GM18498 (cell line): ENCODE data around the gene VSX1.

Experiments used
- ATAC-seq: cut with Tn5 transposase; IDR thresholded peaks from one replicate; pipeline ENCODE4 v1.9.1; 2021; ENCODE audit warnings: mild to moderate bottlenecking, moderate library complexity; ENCODE audit not compliant: unreplicated experiment

Gene VSX1

DNA sequence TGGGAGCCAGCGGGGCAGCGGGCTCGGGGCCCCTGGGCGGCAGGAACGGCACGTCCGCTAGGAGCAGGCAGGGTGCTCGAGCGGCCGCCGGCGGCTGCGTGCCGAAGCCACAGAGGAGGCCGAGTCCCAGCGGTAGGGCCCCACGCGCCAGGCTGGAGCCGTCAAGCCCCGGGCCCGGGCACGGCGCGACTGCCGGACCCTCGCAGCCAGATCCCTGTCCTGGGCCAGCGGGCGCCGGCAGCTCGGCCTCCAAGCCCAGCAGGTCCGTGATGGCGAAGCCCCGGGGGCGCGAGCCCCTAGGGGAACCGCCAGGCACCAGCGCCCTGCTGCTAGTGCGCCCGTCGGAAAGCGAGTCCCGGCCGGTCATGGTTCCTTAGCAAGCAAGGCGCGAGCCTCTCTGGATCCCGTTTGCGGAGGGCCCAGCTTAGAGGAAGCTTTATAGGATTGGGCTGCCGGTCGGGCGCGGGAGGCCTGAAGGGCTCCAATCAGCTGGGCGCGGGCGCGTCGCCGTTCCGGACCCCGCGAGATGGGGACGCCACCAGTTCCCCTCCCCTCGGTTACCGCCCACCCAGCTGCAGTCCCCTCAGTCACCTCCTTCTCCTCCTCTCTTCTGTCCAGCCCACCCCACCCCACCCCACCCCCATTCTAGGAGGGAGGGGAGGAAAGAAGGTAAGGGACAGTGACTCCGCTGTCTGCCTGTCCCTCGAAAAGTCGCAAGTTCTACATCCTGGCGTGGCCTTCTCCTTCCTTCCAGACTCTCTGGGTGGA lies at the start of gene VSX1:
TSS of gene VSX1 (minus strand) at position 412 of the 768 bp plus-strand sequence. CDS start at position 367, 45 bp downstream.
- no peak for ATAC-seq

DNA sequence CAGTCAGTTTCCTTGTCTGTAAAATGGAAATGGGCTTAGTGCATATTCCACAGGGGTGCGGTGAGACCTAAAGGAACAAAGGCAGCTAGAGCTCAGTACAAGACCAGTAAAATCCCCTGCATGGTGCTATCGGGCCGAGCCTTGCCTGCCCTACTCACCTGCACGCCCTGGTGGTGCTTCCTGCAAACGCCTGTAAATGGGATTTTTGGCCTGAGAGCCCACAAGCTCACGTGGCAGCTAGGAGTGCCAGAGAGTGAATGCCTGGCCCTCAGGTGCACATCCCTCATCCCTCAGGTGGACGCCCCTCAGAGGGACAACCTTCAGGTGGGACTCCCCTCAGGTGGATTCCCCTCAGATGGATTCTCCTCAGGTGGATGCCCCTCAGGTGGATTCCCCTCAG lies 48.0 kb upstream of the VSX1 start:
- no peak for ATAC-seq

DNA sequence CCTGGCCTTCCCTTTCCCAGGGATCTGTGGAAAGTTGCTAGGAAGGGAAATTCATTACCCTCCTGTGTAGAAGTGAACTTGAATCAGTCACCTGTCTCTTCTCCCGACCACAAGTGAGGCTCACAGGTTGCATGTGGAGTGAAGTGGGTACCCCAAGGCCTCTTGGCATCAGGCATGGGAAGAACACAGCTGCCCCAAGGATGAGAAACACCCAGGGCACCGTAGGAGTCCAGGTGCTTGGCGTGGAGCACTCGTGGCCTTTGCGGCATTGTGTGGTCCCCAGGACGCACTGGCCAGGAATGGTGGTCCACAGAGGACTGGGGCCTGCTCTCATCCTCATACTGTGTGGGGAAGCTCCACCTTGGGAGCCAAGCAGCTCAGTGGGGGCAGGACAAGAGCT lies 47.5 kb upstream of the VSX1 start:
- no peak for ATAC-seq

DNA sequence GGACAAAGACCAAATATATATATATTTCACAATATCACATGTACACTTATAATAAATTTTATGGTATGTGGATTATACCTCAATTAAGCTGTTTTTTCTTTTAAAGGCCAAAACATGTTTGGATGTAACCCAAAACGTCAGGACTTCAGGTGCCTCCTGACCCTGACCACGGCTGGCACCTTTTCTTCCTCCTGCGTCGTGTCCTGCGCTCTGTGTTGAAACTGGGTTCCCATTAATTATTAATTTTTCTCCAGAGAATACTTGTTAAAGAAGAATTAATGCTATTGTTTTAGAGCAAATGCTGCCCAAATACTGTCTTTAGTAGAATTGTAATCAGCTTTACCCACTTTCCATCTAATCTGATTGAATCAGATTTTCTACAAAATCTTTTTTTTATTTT lies 46.7 kb upstream of the VSX1 start:
- no peak for ATAC-seq

DNA sequence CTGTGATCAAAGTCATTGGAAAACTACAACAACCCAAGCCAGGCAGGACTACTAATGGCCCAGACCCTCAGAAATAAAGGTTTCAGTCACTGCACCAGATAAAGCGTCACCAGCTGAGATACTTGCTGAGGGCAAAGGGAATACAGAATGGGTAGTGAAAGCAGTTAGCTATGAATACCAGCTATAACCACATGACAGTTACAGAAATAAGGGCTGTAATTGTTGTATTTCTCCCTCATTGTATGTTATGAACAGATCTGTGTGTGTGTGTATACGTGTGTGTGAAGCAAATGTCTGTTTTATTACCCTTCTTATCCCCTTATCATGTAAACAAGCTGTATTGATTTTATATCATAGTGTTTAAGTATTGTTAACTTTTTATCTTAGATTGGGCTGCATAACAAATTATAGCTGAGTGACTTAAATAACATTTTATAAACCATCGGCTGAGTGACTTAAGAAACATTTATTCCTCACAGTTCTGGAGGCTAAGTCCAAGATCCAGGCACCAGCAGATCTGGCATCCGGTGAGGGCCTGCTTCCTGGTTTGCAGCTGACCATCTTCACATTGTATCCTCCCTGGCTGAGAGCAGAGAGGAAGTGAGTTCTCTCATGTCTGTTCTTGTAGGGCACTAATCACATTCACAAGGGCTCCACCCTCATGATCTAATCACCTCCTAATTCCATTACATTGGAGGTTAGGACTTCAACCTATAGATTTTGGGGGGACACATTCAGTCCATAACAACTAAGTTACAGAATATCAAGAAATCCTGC lies 46.0 kb upstream of the VSX1 start:
- ATAC-seq, result no peak

DNA sequence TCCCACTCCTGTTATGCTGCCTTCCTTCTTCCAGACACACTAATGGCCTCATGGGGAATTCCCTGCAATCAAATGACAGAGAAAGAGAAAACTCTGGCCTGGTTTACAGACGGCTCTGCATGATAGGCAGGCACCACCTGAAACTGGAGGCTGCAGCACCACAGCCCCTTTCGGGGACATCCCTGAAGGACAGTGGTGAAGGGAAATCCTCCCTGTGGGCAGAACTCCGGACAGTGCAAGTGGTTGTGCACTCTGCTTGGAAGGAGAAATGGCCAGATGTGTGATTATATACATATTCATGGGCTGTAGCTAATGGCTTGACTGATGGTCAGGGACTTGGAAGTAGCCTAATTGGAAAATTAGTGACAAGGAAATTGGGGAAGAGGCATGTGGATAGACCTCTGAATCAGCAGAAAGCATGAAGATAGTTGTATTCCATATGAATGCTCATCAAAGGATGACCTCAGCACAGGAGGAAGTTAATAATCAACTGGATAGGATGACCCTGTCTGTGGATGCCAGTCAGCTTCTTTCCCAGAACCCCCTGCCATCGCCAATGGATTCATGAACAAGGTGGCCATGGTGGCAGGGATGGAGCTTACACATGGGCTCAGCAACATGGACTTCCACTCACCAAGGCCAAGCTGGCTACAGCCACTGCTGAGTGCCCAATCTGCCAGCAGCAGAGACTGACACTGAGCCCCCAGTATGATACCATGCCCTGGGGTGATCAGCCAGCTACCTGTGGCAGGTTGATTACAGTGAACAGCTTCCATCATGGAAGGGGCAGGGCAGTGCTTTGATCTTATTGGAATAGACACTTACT lies 44.5 kb upstream of the VSX1 start:
- no peak for ATAC-seq

DNA sequence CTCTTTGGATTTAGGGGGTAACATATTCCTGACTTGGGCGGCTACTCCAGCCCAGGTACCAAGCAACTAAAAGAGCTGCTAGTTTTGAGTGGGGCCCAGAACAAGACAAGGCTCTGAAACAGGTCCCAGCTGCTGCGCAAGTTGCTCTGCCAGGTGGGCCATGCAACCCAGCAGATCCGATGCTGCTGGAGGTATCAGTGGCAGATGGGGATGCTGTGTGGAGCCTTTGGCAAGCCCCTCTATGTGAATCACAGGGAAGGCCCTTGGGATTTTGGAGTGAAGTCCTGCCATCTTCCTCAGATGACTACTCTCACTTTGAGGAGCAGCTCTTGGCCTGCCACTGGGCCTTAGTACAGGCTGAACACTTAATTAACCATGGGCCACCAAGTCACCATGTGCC lies 43.7 kb upstream of the VSX1 start:
- ATAC-seq, result no peak

DNA sequence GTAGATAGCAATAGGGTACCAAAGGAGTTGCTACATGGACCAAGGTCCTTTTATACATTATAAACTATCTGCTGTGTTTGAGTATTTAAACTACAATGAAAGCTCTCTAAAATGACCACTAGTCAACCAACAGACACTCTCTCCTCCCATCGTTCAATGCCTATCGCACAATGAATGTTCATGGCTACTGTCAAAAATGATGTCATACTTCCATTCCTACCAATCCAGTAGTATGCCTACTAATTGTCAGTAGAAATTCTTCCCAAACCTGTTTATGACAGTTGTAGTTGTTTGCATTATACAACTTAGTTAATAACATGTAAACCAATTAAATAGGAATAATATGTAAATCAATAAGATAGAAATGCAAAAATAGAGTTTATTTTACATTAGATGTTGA lies 39.0 kb upstream of the VSX1 start:
- no peak for ATAC-seq

DNA sequence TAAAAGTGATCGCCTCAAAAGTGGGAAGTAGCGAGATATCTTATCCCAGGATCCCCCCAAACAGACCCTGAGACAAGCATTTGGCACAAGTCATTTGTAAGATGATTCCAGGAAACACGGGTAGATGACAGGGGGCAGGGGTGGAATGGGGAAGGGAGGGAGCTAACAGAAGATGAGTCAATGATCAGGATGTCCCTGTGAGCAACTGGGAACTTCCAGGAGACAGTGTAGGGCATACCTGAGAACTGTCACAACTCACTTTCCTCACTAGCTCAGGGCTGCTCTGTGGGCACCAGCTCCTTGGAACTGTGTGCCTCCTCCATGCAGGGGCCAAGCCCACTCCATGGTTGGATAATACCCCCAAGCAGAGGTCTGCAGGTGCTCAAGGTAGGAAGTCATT lies 38.5 kb upstream of the VSX1 start:
- ATAC-seq, result no peak

DNA sequence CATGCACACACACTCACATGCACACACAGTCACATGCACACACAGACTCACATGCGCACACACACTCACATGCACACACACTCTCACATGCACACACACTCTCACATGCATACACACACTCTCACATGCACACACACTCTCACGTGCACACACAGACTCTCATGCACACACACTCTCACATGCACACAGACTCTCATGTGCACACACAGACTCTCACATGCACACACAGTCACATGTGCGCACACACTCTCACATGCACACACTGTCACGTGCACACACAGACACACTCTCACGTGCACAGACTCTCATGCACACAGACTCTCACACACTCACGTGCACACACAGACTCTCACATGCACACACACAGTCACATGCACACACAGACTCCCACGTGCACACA lies 36.6 kb upstream of the VSX1 start:
- no peak for ATAC-seq

DNA sequence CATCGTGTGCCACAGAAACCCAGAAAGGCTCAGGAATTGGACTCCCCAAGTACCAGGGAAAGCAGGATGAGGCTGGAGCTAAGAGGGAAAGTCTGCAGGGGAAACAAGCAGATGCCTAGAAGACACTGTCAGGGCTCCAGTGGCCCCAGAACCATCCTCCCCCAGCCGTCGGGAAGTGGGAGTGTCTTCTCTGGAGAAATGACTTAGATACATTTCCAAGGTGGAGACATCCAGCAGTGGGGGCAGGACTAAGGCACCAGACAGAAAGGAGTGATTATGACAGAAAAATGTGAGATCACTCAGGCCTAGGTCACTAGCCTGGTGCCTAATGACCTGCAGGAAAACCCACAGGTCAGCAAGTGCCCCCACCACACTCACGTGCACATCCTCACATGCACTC lies 36.0 kb upstream of the VSX1 start:
- no peak for ATAC-seq

DNA sequence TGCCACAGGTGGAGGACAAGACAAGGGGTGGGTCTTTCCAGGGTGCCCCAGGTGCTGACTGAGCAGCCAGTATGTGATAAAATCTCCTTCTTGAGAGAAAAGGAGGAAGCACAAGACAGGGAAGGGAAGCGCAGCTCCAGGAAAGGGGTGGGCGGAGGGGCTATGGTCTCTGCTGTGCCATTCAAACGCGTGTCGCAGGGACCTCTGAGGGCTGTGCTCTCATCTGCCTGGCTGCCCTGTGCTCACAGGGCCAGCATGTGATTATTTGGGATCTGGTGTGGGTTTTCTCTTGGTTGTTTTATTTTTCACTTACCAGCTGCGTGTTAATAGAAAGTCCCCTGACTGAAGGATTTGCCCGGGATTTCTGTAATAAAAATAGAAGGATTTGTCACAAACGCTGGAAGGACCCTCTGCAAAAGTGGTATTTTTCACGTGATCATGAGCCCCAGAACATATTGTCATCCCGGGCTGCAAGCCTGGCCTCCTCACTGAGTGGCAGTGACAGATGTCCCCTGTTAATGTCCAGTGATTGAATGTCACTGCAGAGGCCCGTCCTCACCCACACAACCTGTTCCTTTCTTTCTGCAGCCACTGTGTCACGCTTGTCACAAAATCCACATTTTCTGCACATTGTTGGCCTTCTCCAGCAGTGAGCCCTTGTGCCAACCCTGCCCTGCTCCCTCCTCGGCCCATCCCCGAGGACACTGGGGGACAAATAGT lies 35.0 kb upstream of the VSX1 start:
- no peak for ATAC-seq

DNA sequence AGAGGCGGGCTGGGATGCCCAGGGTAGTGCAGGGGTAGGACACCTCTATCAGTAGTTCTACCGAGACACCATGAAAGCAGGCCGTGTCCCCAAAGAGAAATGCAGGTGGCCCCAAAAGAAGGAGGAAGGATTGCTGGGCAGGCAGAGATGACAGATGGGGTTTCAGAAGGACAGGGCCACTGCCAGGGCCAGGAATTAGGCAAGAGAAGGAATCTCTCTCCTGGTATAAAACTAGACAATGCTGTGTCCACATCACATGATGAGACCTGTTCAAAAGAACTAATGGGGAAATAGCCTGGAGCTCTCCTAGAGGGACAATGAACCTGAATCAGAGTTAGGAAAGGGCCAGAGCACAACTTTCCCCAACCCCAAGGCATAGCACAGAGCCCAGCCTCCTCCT lies 21.6 kb upstream of the VSX1 start:
- no peak for ATAC-seq

DNA sequence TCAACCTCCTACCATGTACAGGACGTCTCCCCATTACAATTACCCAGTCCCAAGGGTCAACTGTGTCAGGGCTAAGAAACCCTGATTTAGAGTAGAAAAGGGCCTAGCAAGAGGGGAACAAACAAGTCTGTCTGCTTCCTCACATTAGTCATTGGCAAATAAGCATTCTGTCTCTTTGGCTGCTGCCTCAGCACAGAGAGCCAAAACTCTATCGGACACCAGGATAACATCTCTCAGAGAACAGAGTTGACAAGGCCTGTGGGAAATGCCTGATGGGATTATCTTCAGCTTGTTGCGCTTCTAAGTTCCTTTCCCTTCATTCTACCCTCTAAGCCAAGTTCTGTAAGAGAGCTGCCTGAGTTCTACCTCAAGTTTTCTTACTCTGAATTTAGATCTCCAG lies 19.0 kb upstream of the VSX1 start:
- no peak for ATAC-seq

DNA sequence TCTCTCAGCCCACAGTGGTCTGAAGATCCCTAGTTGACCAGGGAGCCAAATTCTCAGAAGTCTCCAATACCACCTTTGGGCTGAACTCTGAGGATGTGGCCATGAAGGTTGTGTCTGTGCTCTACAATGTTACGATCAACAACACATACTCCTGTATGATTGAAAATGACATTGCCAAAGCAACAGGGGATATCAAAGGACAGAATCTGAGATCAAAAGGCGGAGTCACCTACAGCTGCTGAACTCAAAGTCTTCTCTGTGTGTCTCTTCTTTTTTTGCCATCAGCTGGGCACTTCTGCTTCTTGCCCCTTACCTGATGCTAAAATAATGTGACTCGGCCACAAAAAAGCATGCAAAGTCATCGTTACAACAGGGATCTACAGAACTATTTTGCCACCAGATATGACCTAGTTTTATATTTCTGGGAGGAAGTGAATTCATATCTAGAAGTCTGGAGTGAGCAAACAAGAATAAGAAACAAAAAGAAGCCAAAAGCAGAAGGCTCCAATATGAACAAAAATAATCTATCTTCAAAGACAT lies 17.7 kb upstream of the VSX1 start:
- no peak for ATAC-seq

DNA sequence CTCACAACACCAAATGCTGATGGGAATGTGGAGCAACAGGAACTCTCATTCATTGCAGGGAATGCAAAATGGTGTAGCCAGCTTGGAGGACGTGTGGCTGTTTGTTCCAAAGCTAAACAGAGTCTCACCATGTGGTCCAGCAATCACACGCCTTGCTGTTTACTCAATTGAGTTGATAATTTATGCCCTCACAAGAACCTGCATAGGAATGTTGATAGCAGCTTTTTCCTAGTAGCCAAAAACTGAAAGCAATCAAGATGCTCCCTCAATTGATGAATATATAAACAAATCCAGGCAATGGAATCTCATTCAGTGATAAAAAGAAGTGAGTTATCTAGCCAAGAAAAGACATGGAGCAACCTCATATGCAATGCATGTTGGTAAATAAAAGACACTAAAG lies 15.6 kb upstream of the VSX1 start:
- no peak for ATAC-seq

DNA sequence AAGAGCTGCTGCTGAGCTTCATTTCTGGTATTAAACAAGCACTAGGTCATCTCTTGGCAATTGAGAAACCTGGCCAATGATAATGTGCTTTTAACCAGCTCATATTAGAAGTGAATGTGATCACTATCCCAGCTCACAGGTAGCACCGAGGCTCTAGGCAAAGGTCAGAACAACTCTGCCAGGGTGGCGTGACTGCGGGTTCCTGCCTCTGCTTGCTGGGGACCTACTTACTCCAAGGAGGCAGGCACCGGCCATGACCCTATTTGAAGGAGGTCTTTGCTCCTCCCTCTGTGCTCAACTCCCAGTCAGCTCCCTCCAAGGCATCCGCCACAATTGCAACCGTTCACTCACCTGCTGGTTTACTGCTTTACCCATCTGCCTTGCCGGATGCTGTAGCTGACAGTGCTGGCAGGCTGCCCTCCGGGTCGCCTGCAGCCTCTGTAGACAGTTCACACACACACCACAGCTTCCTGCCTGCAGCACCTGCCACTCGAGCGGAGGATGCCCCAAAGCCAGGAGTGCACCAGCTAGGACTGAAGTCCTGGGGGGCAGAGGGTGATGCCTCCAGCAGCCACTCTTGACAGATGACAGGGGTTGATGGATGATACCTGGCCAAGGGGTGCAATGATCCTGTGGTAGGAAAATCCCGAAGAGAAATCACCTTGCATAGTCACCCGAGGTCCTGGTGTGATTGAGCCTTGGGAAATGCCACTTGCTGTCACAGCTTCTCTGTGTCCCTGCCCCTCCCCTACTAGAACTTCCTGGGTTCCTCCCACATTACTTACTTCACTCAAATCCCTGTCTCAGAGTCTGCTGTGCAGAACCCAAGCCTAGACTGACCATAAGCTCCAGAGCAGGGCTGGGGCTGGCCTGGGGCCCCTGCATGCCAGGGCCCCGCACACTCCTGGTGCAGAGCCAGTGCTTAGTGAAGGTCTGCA lies 8.8 kb upstream of the VSX1 start:
- ATAC-seq, result peak; percentile 97

DNA sequence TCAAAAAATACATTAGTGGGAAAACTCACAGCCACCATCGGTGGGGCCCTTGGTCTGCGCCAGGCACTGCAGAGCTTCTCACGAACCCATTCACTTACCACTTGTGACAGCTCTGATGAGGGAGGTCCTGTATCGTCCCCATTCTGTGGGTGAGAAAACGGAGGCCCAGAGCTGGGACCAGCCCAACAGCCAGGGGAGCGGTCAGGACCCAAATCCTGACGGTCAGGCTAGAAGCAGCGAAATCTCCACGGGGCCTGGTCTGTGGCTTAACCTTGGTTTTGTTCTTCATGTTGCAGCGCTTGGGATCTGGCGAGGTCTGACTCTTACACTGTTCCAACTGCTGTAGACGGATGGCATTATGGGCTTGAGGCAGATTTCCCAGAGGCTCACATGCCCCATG lies 7.7 kb upstream of the VSX1 start:
- ATAC-seq, result no peak

DNA sequence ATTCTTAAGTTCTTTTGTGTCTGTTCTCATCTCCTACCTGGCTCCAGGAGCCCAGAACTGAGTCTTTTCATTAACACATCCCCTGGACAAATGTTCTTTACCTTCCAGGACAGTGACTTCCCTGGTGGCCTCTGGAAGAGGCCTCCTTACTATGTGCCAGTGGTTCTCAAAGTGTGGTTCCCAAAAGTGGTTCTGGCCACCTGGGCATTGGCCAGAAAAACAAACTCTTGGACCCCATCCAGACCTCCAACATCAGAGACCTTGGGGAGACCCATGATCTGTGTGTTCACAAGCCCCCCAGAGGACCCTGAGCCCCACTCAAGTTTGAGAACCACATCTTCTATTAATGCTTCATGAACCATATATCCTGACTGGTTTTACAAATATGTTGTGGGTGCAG lies 7.2 kb upstream of the VSX1 start:
- no peak for ATAC-seq

DNA sequence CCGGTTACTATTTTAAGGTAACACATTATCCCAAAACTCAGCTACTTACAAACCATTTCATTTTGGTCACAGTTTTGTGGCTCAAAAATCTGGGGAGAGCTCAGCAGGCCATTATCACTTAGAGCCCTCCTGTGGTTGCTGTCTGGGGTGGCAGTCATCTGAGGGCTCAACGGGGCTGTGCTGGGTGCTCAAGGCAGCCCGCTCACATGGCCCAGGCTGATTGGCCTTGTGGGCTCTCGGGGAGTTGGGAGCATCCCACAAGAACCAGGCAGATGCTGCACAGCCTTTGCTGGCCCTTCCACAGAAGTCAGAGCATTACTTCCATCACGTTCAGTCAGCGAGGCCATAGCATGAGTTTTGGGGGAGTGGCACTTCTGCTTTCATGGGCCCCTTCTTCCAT lies 6.3 kb upstream of the VSX1 start:
- no peak for ATAC-seq
